WERI-Rb-1 (cell line): ENCODE measurements around the gene SPNS3.

Experiments used
- DNase-seq: peaks from one replicate; pipeline ENCODE4 v3.0.0-alpha.2; 2020
- H3K27ac ChIP-seq: fragments of 250-450 bp; sonication (Bioruptor Pico); 2 replicates; pipeline ENCODE4 v1.5.1; 2020; ENCODE audit warnings: mild to moderate bottlenecking, moderate library complexity
- H3K27me3 ChIP-seq: fragments of 250-450 bp; sonication (Bioruptor Pico); 2 replicates; pipeline ENCODE4 v1.5.1; 2021; ENCODE audit warnings: mild to moderate bottlenecking, low read depth, moderate library complexity; ENCODE audit not compliant: insufficient read depth, severe bottlenecking
- H3K36me3 ChIP-seq: fragments of 250-450 bp; sonication (Bioruptor Pico); 2 replicates; pipeline ENCODE4 v1.5.1; 2020; ENCODE audit warnings: mild to moderate bottlenecking, moderate library complexity
- H3K4me3 ChIP-seq: 2 replicates; pipeline ENCODE4 v1.5.1; 2011; ENCODE audit warnings: low read depth, mild to moderate bottlenecking, control low read depth, low read length
- H3K9me3 ChIP-seq: fragments of 250-450 bp; sonication (Bioruptor Pico); 2 replicates; pipeline ENCODE4 v1.5.1; 2021; ENCODE audit warnings: mild to moderate bottlenecking, moderate library complexity; ENCODE audit not compliant: severe bottlenecking
- TF ChIP-seq, protein P1 (sequence below): IDR thresholded peaks from 2 replicates; pipeline ENCODE4 v1.5.1; 2011; ENCODE audit warnings: low read depth, mild to moderate bottlenecking, control low read depth, inconsistent platforms, low read length

Gene SPNS3

DNA sequence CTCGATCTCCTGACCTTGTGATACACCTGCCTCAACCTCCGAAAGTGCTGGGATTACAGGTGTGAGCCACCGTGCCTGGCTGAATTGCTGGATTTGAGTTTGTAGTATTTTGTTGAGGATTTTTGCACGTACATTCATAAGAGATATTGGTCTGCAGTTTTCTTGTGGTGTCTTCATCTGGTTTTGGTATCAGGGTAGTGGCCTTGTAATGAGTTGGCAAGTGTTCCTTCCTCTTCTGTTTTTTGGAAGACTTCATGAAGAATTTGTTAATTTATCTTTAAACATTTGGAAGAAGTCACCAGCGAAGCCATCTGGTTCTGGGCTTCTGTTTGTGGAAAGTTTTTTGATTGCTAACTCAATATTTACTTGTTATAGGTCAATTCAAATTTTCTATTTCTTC is 26.9 kb downstream of the SPNS3 start:
- Histone ChIP-seq H3K27me3 (no peaks in the 10 kb centered on the region), H3K36me3 (no peaks in the 10 kb centered on the region), H3K27ac (no peak overlapping the region), H3K9me3 (peaks cover 4% of the 10 kb centered on the region), H3K4me3 (no peak overlapping the region)
- no peak for DNase-seq
- TF ChIP-seq, protein P1, sequence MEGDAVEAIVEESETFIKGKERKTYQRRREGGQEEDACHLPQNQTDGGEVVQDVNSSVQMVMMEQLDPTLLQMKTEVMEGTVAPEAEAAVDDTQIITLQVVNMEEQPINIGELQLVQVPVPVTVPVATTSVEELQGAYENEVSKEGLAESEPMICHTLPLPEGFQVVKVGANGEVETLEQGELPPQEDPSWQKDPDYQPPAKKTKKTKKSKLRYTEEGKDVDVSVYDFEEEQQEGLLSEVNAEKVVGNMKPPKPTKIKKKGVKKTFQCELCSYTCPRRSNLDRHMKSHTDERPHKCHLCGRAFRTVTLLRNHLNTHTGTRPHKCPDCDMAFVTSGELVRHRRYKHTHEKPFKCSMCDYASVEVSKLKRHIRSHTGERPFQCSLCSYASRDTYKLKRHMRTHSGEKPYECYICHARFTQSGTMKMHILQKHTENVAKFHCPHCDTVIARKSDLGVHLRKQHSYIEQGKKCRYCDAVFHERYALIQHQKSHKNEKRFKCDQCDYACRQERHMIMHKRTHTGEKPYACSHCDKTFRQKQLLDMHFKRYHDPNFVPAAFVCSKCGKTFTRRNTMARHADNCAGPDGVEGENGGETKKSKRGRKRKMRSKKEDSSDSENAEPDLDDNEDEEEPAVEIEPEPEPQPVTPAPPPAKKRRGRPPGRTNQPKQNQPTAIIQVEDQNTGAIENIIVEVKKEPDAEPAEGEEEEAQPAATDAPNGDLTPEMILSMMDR = no peak

- TF ChIP-seq, protein P1 = no peak
- H3K27ac ChIP-seq = no peak overlapping the region
- no peaks in the 10 kb centered on the region for H3K27me3 ChIP-seq
Measured at GRCh38 chr17:4463818-4464476, 30.2 kb downstream of the SPNS3 start.

DNA sequence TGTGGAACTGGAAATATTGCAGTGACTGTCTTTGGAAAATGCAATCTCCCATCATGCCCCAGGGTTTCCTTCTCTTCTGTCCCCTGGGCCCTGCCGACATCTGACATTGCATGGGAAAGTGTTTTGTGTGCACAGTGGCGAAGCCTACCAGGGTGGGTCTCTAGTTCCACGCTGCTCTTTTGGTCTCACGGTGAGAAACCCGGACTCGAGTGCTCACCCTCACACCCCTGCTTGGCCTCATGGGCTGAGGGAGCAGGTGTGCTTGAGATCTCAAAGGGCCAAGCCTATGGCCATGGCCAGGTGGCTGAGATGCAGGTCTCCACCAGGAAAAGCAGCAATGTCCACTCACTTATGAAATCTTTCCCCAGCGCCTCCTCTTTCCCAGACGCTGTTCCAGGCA is 32.0 kb downstream of the SPNS3 start:
- Histone ChIP-seq H3K27ac (no peak overlapping the region), H3K9me3 (no peaks in the 10 kb centered on the region), H3K36me3 (no peaks in the 10 kb centered on the region), H3K27me3 (no peaks in the 10 kb centered on the region), H3K4me3 (no peak overlapping the region)
- TF ChIP-seq, protein P1 = no peak
- no peak for DNase-seq

More at GRCh38 chr17:4463818-4464476, 30.2 kb downstream of the SPNS3 start:
- Histone ChIP-seq H3K9me3 (peaks cover 4% of the 10 kb centered on the region), H3K36me3 (no peaks in the 10 kb centered on the region), H3K4me3 (no peak overlapping the region)
- no peak for DNase-seq

DNA sequence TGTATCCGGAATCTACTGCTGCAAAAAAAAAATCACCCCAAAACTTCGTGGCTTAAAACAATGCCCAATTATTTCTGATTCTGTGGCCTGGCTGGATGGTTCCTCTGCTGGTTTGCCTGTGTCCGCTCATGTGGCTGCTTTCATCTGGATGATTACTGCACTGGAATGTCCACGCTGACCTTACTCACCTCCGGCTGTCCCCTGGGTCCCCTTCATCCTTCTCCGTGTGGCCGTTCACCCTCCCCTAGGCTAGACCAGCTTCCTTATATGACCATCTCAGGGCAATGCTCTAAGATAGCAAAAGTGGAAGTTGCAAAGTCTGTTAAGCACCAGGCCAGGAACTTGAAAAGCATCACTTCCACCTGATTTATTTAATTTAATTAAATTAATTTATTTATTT is 33.5 kb downstream of the SPNS3 start:
- no peak overlapping the region for H3K4me3 ChIP-seq
- H3K27ac ChIP-seq = no peak overlapping the region
- TF ChIP-seq, protein P1 = no peak
- no peaks in the 10 kb centered on the region for H3K9me3 ChIP-seq
- DNase-seq = no peak
- H3K36me3 ChIP-seq = no peaks in the 10 kb centered on the region
- no peaks in the 10 kb centered on the region for H3K27me3 ChIP-seq

DNA sequence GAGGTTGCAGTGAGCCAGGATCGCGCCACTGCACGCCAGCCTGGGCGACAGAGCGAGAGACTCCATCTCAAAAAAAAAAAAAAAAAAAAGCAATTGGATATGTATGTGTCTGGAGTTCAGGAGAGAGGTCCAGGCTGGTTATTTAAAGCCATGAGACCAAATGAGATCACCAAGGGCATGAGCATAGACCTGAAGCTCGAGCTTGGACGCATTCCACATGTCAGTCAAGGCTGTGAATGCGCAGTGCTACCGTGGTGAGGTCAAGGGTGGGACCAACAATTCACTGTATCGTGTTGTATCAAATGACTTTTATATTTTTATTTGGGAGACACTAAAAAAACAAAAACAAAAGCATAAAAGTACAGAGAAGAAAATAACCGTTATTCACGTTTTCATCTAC is 35.8 kb downstream of the SPNS3 start:
- DNase-seq = no peak
- Histone ChIP-seq H3K9me3 (no peaks in the 10 kb centered on the region), H3K4me3 (no peak overlapping the region), H3K27ac (no peak overlapping the region), H3K27me3 (no peaks in the 10 kb centered on the region), H3K36me3 (no peaks in the 10 kb centered on the region)
- TF ChIP-seq, protein P1 = no peak

DNA sequence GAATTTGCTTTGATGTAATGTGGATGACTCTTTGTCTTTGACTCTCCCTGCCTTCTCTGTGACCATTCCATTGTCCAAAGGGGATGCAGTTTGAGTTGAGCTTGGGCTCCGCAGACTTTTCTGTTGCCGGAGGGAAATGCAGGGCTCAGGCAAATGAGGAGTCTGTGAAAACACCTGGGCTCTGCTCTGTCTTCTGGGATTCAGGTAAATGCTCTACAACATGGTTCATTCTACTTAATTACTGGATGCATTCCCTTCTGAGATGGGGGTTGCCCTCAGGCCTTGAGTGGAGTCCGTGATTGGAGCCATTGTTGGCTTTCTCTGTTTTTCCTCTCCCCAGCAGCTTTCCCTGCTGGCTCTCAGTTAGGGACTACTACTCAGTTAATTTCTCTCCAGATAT is 38.5 kb downstream of the SPNS3 start:
- TF ChIP-seq, protein P1 = no peak
- Histone ChIP-seq H3K27me3 (no peaks in the 10 kb centered on the region), H3K36me3 (no peaks in the 10 kb centered on the region), H3K9me3 (peaks cover 2% of the 10 kb centered on the region), H3K27ac (no peak overlapping the region), H3K4me3 (no peak overlapping the region)
- no peak for DNase-seq
